HepG2 (cell line): ENCODE data around the gene G6PD.
"Not testable (repeated sequence)": the region's sequence is repeated elsewhere in the genome, so short reads cannot be mapped to it uniquely, and the experiment has no call there.

Source experiments
- ATF2 ChIP-seq: sonication (generic); formaldehyde crosslinking; IDR thresholded peaks from 2 replicates; pipeline ENCODE4 v1.4.0; 2020; ENCODE audit warnings: missing genetic modification reagents
- FOXP1 ChIP-seq, 2 experiments: fragments of 450-650 bp in 1 of 2; IDR thresholded peaks; 2 replicates each; pipeline ENCODE4 v1.6.1; 2017 to 2018; ENCODE audit warnings: antibody characterized with exemption in 1 of 2
- GABPA ChIP-seq, 2 experiments: IDR thresholded peaks; 2 replicates each; pipeline ENCODE4 v1.6.1; 2011 to 2016; ENCODE audit warnings: low read depth in 2 of 2, low read length in 1 of 2, missing biosample characterization in 1 of 2, missing genetic modification characterization in 1 of 2
- HHEX ChIP-seq: IDR thresholded peaks from 2 replicates; pipeline ENCODE4 v1.6.1; 2016; ENCODE audit warnings: control low read depth
- HNRNPL ChIP-seq: fragments of 200-400 bp; formaldehyde crosslinking; IDR thresholded peaks from 2 replicates; pipeline ENCODE4 v1.6.1; 2017; ENCODE audit warnings: mild to moderate bottlenecking, low read depth, low read length
- NCOR1 ChIP-seq: fragments of 200-600 bp; sonication (generic); IDR thresholded peaks from 2 replicates; pipeline ENCODE4 v1.7.0; 2017; ENCODE audit warnings: antibody characterized with exemption, low read length, borderline replicate concordance
- SP2 ChIP-seq: sonication (generic); formaldehyde crosslinking; IDR thresholded peaks from 2 replicates; pipeline ENCODE4 v1.5.1; 2020; ENCODE audit warnings: mild to moderate bottlenecking, missing genetic modification reagents
- TFDP2 ChIP-seq: sonication (generic); formaldehyde crosslinking; IDR thresholded peaks from 2 replicates; pipeline ENCODE4 v1.4.0; 2020; ENCODE audit warnings: missing genetic modification reagents
- ZFP37 ChIP-seq: sonication (generic); formaldehyde crosslinking; IDR thresholded peaks from 2 replicates; pipeline ENCODE4 v1.4.0; 2020; ENCODE audit warnings: missing genetic modification reagents, borderline replicate concordance
- ZNF224 ChIP-seq: sonication (generic); formaldehyde crosslinking; IDR thresholded peaks from 2 replicates; pipeline ENCODE4 v1.5.0; 2020; ENCODE audit warnings: mild to moderate bottlenecking, missing genetic modification reagents
- ZNF44 ChIP-seq: sonication (generic); formaldehyde crosslinking; IDR thresholded peaks from 2 replicates; pipeline ENCODE4 v1.5.1; 2020; ENCODE audit warnings: mild to moderate bottlenecking, missing genetic modification reagents
- ZNF747 ChIP-seq: sonication (generic); formaldehyde crosslinking; IDR thresholded peaks from 2 replicates; pipeline ENCODE4 v1.8.1; 2023; ENCODE audit warnings: missing genetic modification reagents, mild to moderate bottlenecking, borderline replicate concordance

GRCh38 chrX:154582994-154583393 lies 36.3 kb upstream of the G6PD start:
- not testable (repeated sequence) for TF ChIP-seq HHEX (CRISPR knock-in tag); GABPA (IDR thresholded peaks at IDR 0.05; ENCODE audit: low read depth, low read length); GABPA (CRISPR knock-in tag; IDR thresholded peaks at IDR 0.05; ENCODE audit: low read depth); NCOR1; HNRNPL; ZFP37 (CRISPR knock-in tag); SP2; ZNF44 (CRISPR knock-in tag); ZNF747 (CRISPR knock-in tag); ZNF224; FOXP1 (IDR thresholded peaks at IDR 0.05); FOXP1 (CRISPR knock-in tag; IDR thresholded peaks at IDR 0.05); ATF2 (CRISPR knock-in tag); TFDP2 (CRISPR knock-in tag)
